Bronchial epithelial cell (primary cell): ENCODE results near the gene ADORA3. TPM values are rescaled to one million over a fixed set of nuclear protein-coding genes. Genes with fewer than 3 reads are reported as not detected.

ENCODE experiments used
- DNase-seq: peaks from one replicate; pipeline ENCODE4 v3.0.0-alpha.2; 2010; ENCODE audit warnings: low read depth
- FAIRE-seq: peaks from 2 replicates; lab custom pipeline; 2011; peaks lifted over from hg19 to GRCh38; lab: Jason Lieb, UNC
- H3K27me3 ChIP-seq: 2 replicates; pipeline ENCODE4 v1.5.1; 2011; ENCODE audit warnings: low read length; ENCODE audit not compliant: control insufficient read depth, insufficient read depth
- H3K36me3 ChIP-seq: 2 replicates; pipeline ENCODE4 v1.5.1; 2011; ENCODE audit warnings: low read length; ENCODE audit not compliant: control insufficient read depth, insufficient read depth
- H3K4me3 ChIP-seq: 2 replicates; pipeline ENCODE4 v1.5.1; 2011; ENCODE audit warnings: mild to moderate bottlenecking, low read depth, low read length, control low read depth
- CTCF ChIP-seq: IDR thresholded peaks from 2 replicates; pipeline ENCODE4 v1.5.1; 2011; ENCODE audit warnings: mild to moderate bottlenecking, moderate library complexity, low read length, control low read depth, inconsistent platforms; ENCODE audit not compliant: insufficient read depth, severe bottlenecking
- total RNA-seq: library from RNA; depleted of rRNA; stranded (reverse); fragments of >200 nt; gene quantifications from 2 replicates; pipeline ENCODE4 v1.2.1, GENCODE V29; 2014

Gene ADORA3
- total RNA-seq, 1 donor from 2014 or later: not detected

- Histone ChIP-seq H3K27me3 (no peaks in the 10 kb centered on the region), H3K36me3 (no peaks in the 10 kb centered on the region), H3K4me3 (no peak overlapping the region)
- no peak for DNase-seq
- FAIRE-seq: no peak
- no peak for TF ChIP-seq CTCF
Measured at GRCh38 chr1:111480674-111481073, 22.8 kb downstream of the ADORA3 start.

GRCh38 chr1:111476761-111477309 lies 26.6 kb downstream of the ADORA3 start:
- Histone ChIP-seq H3K36me3 (no peaks in the 10 kb centered on the region), H3K27me3 (no peaks in the 10 kb centered on the region), H3K4me3 (no peak overlapping the region)
- no peak for TF ChIP-seq CTCF
- DNase-seq (no peak), FAIRE-seq (no peak)

- DNase-seq (no peak), FAIRE-seq (no peak)
- TF ChIP-seq CTCF: no peak
- Histone ChIP-seq H3K27me3 (no peaks in the 10 kb centered on the region), H3K4me3 (no peak overlapping the region), H3K36me3 (peaks cover 2% of the 10 kb centered on the region)
Measured at GRCh38 chr1:111476214-111476613, 27.2 kb downstream of the ADORA3 start.

GRCh38 chr1:111475701-111476100 lies 27.7 kb downstream of the ADORA3 start:
- FAIRE-seq: no peak
- H3K27me3 ChIP-seq: no peaks in the 10 kb centered on the region
- H3K36me3 ChIP-seq: peaks cover 2% of the 10 kb centered on the region
- H3K4me3 ChIP-seq: no peak overlapping the region
- DNase-seq: no peak
- TF ChIP-seq CTCF: no peak

GRCh38 chr1:111474521-111474920 lies 28.9 kb downstream of the ADORA3 start:
- no peak for DNase-seq
- Histone ChIP-seq H3K36me3 (peaks cover 4% of the 10 kb centered on the region), H3K4me3 (no peak overlapping the region), H3K27me3 (no peaks in the 10 kb centered on the region)
- no peak for TF ChIP-seq CTCF
- FAIRE-seq: no peak

- Histone ChIP-seq H3K36me3 (peaks cover 4% of the 10 kb centered on the region), H3K27me3 (no peaks in the 10 kb centered on the region), H3K4me3 (no peak overlapping the region)
- FAIRE-seq (no peak), DNase-seq (no peak)
- TF ChIP-seq CTCF: no peak
Measured at GRCh38 chr1:111474106-111474505, 29.3 kb downstream of the ADORA3 start.
